ENCODE measurements around the gene RNF111. TPM values are rescaled to one million over a fixed set of nuclear protein-coding genes. Genes with fewer than 3 reads are reported as not detected.

RNF111 gene
- total RNA-seq, 4 donors from 2014 or later: 16.1 to 93.1 (median 25.3) TPM

- in situ Hi-C loops (cut with MboI; ENCODE audit: low pct_ligation_motif_present in 1 of 4, low pct_unique_long_range_greater_than_20kb in 1 of 4, low sequenced_read_pairs in 3 of 4) (no loop called here), intact Hi-C loops (cut with DNase I; ENCODE audit: low total_unique reads) (no loop called here)
- TF ChIP-seq POLR2A (IDR thresholded peaks at IDR 0.05) (no peak), EP300 (IDR thresholded peaks at IDR 0.05; ENCODE audit: low read depth) (no peak), CTCF (IDR thresholded peaks at IDR 0.05) (no peak), POLR2AphosphoS5 (IDR thresholded peaks at IDR 0.05) (no peak)
- DNase-seq: no peak
- no peaks in the 10 kb centered on the region for H3K9me3 ChIP-seq
- H3K36me3 ChIP-seq: peaks cover 0 to 3% (median 0%) of the 10 kb centered on the region in 4 donors
- H3K27me3 ChIP-seq: no peaks in the 10 kb centered on the region
- WGBS, 2 donors (ENCODE audit: low coverage in 1 of 2): 83 to 100% methylated on average over 2 of the region's 2 CpGs
- H3K27ac ChIP-seq: no peak overlapping the region
- H3K4me1 ChIP-seq: peaks cover 0 to 10% (median 1%) of the 10 kb centered on the region in 4 donors
- H3K4me3 ChIP-seq: no peak overlapping the region
Observed at GRCh38 chr15:59017449-59017848, 30.0 kb downstream of the RNF111 start.

GRCh38 chr15:59018833-59019232 lies 31.4 kb downstream of the RNF111 start:
- peaks cover 0 to 3% (median 0%) of the 10 kb centered on the region in 4 donors for H3K36me3 ChIP-seq
- H3K4me1 ChIP-seq: peaks cover 0 to 5% (median 0%) of the 10 kb centered on the region in 4 donors
- intact Hi-C loops (cut with DNase I; ENCODE audit: low total_unique reads) (no loop called here), in situ Hi-C loops (cut with MboI; ENCODE audit: low pct_ligation_motif_present in 1 of 4, low pct_unique_long_range_greater_than_20kb in 1 of 4, low sequenced_read_pairs in 3 of 4) (no loop called here)
- no peak for DNase-seq
- TF ChIP-seq CTCF (IDR thresholded peaks at IDR 0.05): no peak
- no peak for TF ChIP-seq EP300 (IDR thresholded peaks at IDR 0.05; ENCODE audit: low read depth)
- TF ChIP-seq POLR2A (IDR thresholded peaks at IDR 0.05): no peak
- no peak for TF ChIP-seq POLR2AphosphoS5 (IDR thresholded peaks at IDR 0.05)
- H3K9me3 ChIP-seq: no peaks in the 10 kb centered on the region
- 89 to 90% methylated on average over 5 of the region's 5 CpGs for WGBS, 2 donors (ENCODE audit: low coverage in 1 of 2)
- H3K27me3 ChIP-seq: no peaks in the 10 kb centered on the region
- no peak overlapping the region for H3K27ac ChIP-seq
- H3K4me3 ChIP-seq: no peak overlapping the region

GRCh38 chr15:59020322-59020721 lies 32.9 kb downstream of the RNF111 start:
- intact Hi-C loops (cut with DNase I; ENCODE audit: low total_unique reads): no loop called here
- TF ChIP-seq POLR2A (IDR thresholded peaks at IDR 0.05) (no peak), POLR2AphosphoS5 (IDR thresholded peaks at IDR 0.05) (no peak), EP300 (IDR thresholded peaks at IDR 0.05; ENCODE audit: low read depth) (no peak), CTCF (IDR thresholded peaks at IDR 0.05) (no peak)
- H3K27me3 ChIP-seq: no peaks in the 10 kb centered on the region
- in situ Hi-C loops (cut with MboI; ENCODE audit: low pct_ligation_motif_present in 1 of 4, low pct_unique_long_range_greater_than_20kb in 1 of 4, low sequenced_read_pairs in 3 of 4): no loop called here
- no peaks in the 10 kb centered on the region for H3K4me1 ChIP-seq
- no peaks in the 10 kb centered on the region for H3K36me3 ChIP-seq
- H3K4me3 ChIP-seq: no peak overlapping the region
- no peak for DNase-seq
- H3K9me3 ChIP-seq: no peaks in the 10 kb centered on the region
- H3K27ac ChIP-seq: no peak overlapping the region

DNA sequence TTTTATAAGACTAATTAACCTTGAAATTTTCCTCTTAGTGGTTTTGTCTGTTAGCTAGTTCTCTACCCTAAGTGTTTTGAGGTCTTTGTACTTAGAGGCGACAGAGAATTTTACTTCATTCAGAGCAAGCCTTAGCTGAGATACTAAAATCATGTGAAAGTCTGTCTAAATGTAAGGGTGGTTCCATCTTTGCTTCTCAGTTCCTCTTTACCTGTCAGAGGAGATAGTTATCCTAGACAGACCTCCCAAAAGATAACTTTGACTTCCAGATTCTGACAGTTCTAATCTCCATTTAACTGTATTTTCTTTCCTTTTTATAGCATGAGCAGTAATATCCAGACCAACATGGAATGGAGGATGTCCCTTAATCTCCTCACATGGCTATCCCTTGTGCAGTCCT lies 34.7 kb downstream of the RNF111 start:
- WGBS, 2 donors (ENCODE audit: low coverage in 1 of 2): 78 to 97% methylated on average over 1 of the region's 1 CpG
- no peak for TF ChIP-seq CTCF (IDR thresholded peaks at IDR 0.05)
- TF ChIP-seq POLR2AphosphoS5 (IDR thresholded peaks at IDR 0.05): no peak
- TF ChIP-seq EP300 (IDR thresholded peaks at IDR 0.05; ENCODE audit: low read depth): no peak
- no peak for TF ChIP-seq POLR2A (IDR thresholded peaks at IDR 0.05)
- Histone ChIP-seq H3K9me3 (no peaks in the 10 kb centered on the region), H3K36me3 (peaks cover 0 to 7% (median 0%) of the 10 kb centered on the region in 4 donors), H3K27me3 (no peaks in the 10 kb centered on the region), H3K4me1 (no peaks in the 10 kb centered on the region), H3K4me3 (no peak overlapping the region), H3K27ac (no peak overlapping the region)
- in situ Hi-C loops (cut with MboI; ENCODE audit: low pct_ligation_motif_present in 1 of 4, low pct_unique_long_range_greater_than_20kb in 1 of 4, low sequenced_read_pairs in 3 of 4): no loop called here
- DNase-seq: no peak
- intact Hi-C loops (cut with DNase I; ENCODE audit: low total_unique reads): no loop called here
